IMR-90 (cell line): ENCODE measurements around the gene SLC39A11. TPM values are rescaled to one million over a fixed set of nuclear protein-coding genes. Genes with fewer than 3 reads are reported as not detected.

Experiments used
- ATAC-seq: fragments of 200-7000 bp; cut with Tn5 transposase; 2 replicates; pipeline ENCODE4 v1.9.1; 2020; ENCODE audit warnings: low read depth, mild to moderate bottlenecking, moderate library complexity
- BruUV-seq: library from RNA; stranded (reverse); fragments of 400-500 nt; replicated peaks from 2 replicates; lab custom pipeline; 2021; lab: Mats Ljungman, UMichigan
- CTCF ChIA-PET: fragments of 300-600 bp; formaldehyde crosslinking; extraction: SDS; loops from one replicate; lab custom pipeline; 2021; ENCODE audit warnings: antibody characterized with exemption; lab: Yijun Ruan, JAX
- POLR2A ChIA-PET: fragments of 300-600 bp; sonication (Branson Sonifier 250); formaldehyde crosslinking; loops from one replicate; lab custom pipeline; 2022; ENCODE audit warnings: antibody characterized with exemption; ENCODE audit not compliant: unreplicated experiment; lab: Charles Lee
- DNase-seq: peaks from one replicate; pipeline ENCODE4 v3.0.0; 2013
- H2AFZ ChIP-seq: replicated peaks from 2 replicates; pipeline ENCODE3; 2013; ENCODE audit warnings: low read length, mild to moderate bottlenecking; ENCODE audit not compliant: poor library complexity
- H2AK5ac ChIP-seq: 2 replicates; pipeline ENCODE4 v1.6.1; 2013; ENCODE audit warnings: low read depth, low read length, inconsistent platforms
- H2AK9ac ChIP-seq: replicated peaks from 2 replicates; pipeline ENCODE3; 2013; ENCODE audit warnings: mild to moderate bottlenecking, low read depth, low read length, moderate library complexity; ENCODE audit not compliant: poor library complexity
- H2BK120ac ChIP-seq: 2 replicates; pipeline ENCODE4 v1.6.1; 2013; ENCODE audit warnings: low read depth, low read length, inconsistent platforms
- H2BK15ac ChIP-seq: 3 replicates; pipeline ENCODE4 v1.6.1; 2013; ENCODE audit warnings: low read depth, low read length, inconsistent platforms
- H2BK20ac ChIP-seq: 2 replicates; pipeline ENCODE4 v1.6.1; 2013; ENCODE audit warnings: low read depth, mild to moderate bottlenecking, inconsistent platforms, low read length, moderate library complexity
- H2BK5ac ChIP-seq: 2 replicates; pipeline ENCODE4 v1.6.1; 2013; ENCODE audit warnings: mild to moderate bottlenecking, low read depth, low read length, inconsistent platforms; ENCODE audit not compliant: poor library complexity, severe bottlenecking
- H3K14ac ChIP-seq: replicated peaks from 2 replicates; pipeline ENCODE4 v1.6.1; 2013; ENCODE audit warnings: low read depth, low read length, inconsistent platforms
- H3K18ac ChIP-seq: 2 replicates; pipeline ENCODE4 v1.6.1; 2013; ENCODE audit warnings: low read depth, low read length, control low read depth
- H3K23ac ChIP-seq: 2 replicates; pipeline ENCODE4 v1.6.1; 2013; ENCODE audit warnings: low read depth, low read length, inconsistent platforms
- H3K27ac ChIP-seq: 2 replicates; pipeline ENCODE4 v1.5.1; 2013; ENCODE audit warnings: mild to moderate bottlenecking, control low read depth, low read length; ENCODE audit not compliant: insufficient read depth
- H3K27me3 ChIP-seq: 2 replicates; pipeline ENCODE4 v1.6.1; 2013; ENCODE audit warnings: low read length; ENCODE audit not compliant: control insufficient read depth, insufficient read depth
- H3K36me3 ChIP-seq: 2 replicates; pipeline ENCODE4 v1.6.1; 2013; ENCODE audit warnings: low read length, mixed read lengths; ENCODE audit not compliant: control insufficient read depth, insufficient read depth
- H3K4ac ChIP-seq: 2 replicates; pipeline ENCODE4 v1.6.1; 2013; ENCODE audit warnings: low read depth, low read length, inconsistent platforms
- H3K4me1 ChIP-seq: 2 replicates; pipeline ENCODE4 v1.6.1; 2013; ENCODE audit warnings: low read length, mixed read lengths; ENCODE audit not compliant: control insufficient read depth, insufficient read depth
- H3K4me2 ChIP-seq: 2 replicates; pipeline ENCODE4 v1.6.1; 2013; ENCODE audit warnings: low read depth, mild to moderate bottlenecking, control low read depth, low read length, moderate library complexity
- H3K4me3 ChIP-seq: 2 replicates; pipeline ENCODE4 v1.5.1; 2013; ENCODE audit warnings: low read depth, mild to moderate bottlenecking, control low read depth, low read length, moderate library complexity; ENCODE audit not compliant: insufficient read depth
- H3K56ac ChIP-seq: 2 replicates; pipeline ENCODE4 v1.6.1; 2013; ENCODE audit warnings: low read length, inconsistent platforms; ENCODE audit not compliant: insufficient read depth; ENCODE audit errors: extremely low read depth
- H3K79me1 ChIP-seq, 2 experiments: 2 replicates each; pipeline ENCODE4 v1.6.1; 2013; ENCODE audit warnings: low read length in 2 of 2, inconsistent platforms in 1 of 2, low read depth in 1 of 2
- H3K9ac ChIP-seq: 2 replicates; pipeline ENCODE4 v1.6.1; 2013; ENCODE audit warnings: low read depth, low read length, control low read depth
- H3K9me1 ChIP-seq: 2 replicates; pipeline ENCODE4 v1.6.1; 2013; ENCODE audit warnings: low read length, inconsistent platforms; ENCODE audit not compliant: insufficient read depth
- H3K9me3 ChIP-seq: 2 replicates; pipeline ENCODE4 v1.6.1; 2013; ENCODE audit warnings: low read length; ENCODE audit not compliant: control insufficient read depth, insufficient read depth
- H4K20me1 ChIP-seq: 2 replicates; pipeline ENCODE4 v1.6.1; 2013; ENCODE audit warnings: low read length, inconsistent platforms; ENCODE audit not compliant: insufficient read depth
- H4K5ac ChIP-seq: 2 replicates; pipeline ENCODE4 v1.6.1; 2013; ENCODE audit warnings: mild to moderate bottlenecking, low read depth, low read length, control low read depth
- H4K8ac ChIP-seq, 2 experiments: 2 replicates each; pipeline ENCODE4 v1.6.1; 2013; ENCODE audit warnings: low read depth in 2 of 2, low read length in 2 of 2, control low read depth in 1 of 2, inconsistent platforms in 1 of 2
- H4K91ac ChIP-seq: 2 replicates; pipeline ENCODE4 v1.6.1; 2013; ENCODE audit warnings: low read depth, low read length, inconsistent platforms; ENCODE audit not compliant: insufficient read depth
- BHLHE40 ChIP-seq: fragments of 150-350 bp; IDR thresholded peaks from 2 replicates; pipeline ENCODE4 v1.6.1; 2016; ENCODE audit warnings: mild to moderate bottlenecking, low read depth, low read length
- CEBPB ChIP-seq: IDR thresholded peaks from 2 replicates; pipeline ENCODE4 v1.6.1; 2012; ENCODE audit warnings: low read depth, low read length, improper control_type of control experiment
- CTCF ChIP-seq: conservative IDR thresholded peaks from 2 replicates; pipeline ENCODE4 v1.5.1; 2012; ENCODE audit warnings: mild to moderate bottlenecking, low read depth, low read length, improper control_type of control experiment
- MAFK ChIP-seq: IDR thresholded peaks from 2 replicates; pipeline ENCODE4 v1.6.1; 2012; ENCODE audit warnings: low read depth, low read length, improper control_type of control experiment
- MAZ ChIP-seq: IDR thresholded peaks from 2 replicates; pipeline ENCODE4 v1.6.1; 2012; ENCODE audit warnings: low read depth, mild to moderate bottlenecking, low read length, improper control_type of control experiment, moderate library complexity, borderline replicate concordance
- POLR2A ChIP-seq: IDR thresholded peaks from 2 replicates; pipeline ENCODE4 v1.6.1; 2012; ENCODE audit warnings: mild to moderate bottlenecking, low read depth, low read length
- RCOR1 ChIP-seq: IDR thresholded peaks from 2 replicates; pipeline ENCODE4 v1.6.1; 2012; ENCODE audit warnings: mild to moderate bottlenecking, low read length, improper control_type of control experiment; ENCODE audit not compliant: insufficient replicate concordance
- WGBS, 2 experiments: methylation state at CpG; one replicate each; pipeline versions ENCODE4 v1.1.5 to v1.1.7; 2013; ENCODE audit warnings: missing lambda C conversion rate in 2 of 2; ENCODE audit not compliant: insufficient read length in 1 of 2; ENCODE audit errors: extremely low coverage in 2 of 2; 5-methylcytosine and 5-hydroxymethylcytosine counted together
- dilution Hi-C: fragments of 300-500 bp; cut with HindIII; formaldehyde crosslinking; loops from one replicate; pipeline ENCODE4 v1.14.3; 2018; ENCODE audit warnings: low sequenced_read_pairs; ENCODE audit not compliant: unreplicated experiment
- in situ Hi-C: fragments of 300-500 bp; cut with MboI; formaldehyde crosslinking; loops from 3 replicates; pipeline ENCODE4 v1.14.3; 2019; ENCODE audit warnings: low sequenced_read_pairs, inconsistent platforms, mixed read lengths
- intact Hi-C: fragments of 100-400 bp; cut with micrococcal nuclease; formaldehyde crosslinking; loops from 2 replicates; pipeline ENCODE4 v1.10.0; 2022
- polyA plus RNA-seq, 3 experiments: library from polyadenylated mRNA; depleted of rRNA; stranded (reverse); fragments of >200 nt; gene quantifications; 2 replicates each; pipeline ENCODE4 v1.2.3, GENCODE V29; 2012; ENCODE audit warnings: low replicate concordance in 1 of 3
- total RNA-seq: library from RNA; depleted of rRNA; stranded (reverse); fragments of >200 nt; gene quantifications from 2 replicates; pipeline ENCODE4 v1.2.3, GENCODE V29; 2012

Gene SLC39A11
- total and polyA plus RNA-seq, 2 of the 4 experiments (the other 2 are of a cell fraction) = 8.8 to 14.3 TPM

GRCh38 chr17:72602517-72603419 is 489.7 kb downstream of the SLC39A11 start:
- Histone ChIP-seq H2BK120ac (peak overlapping the region; percentile 67), H3K18ac (peak overlapping the region; percentile 58; the same call in 1 of the 2 replicates), H3K23ac (peak overlapping the region; percentile 3; the same call in 1 of the 2 replicates), H2AFZ (peak overlapping the region; percentile 67), H3K4me3 (no peak overlapping the region), H3K4me1 (peaks cover 16% of the 10 kb centered on the region), H3K4ac (peak overlapping the region; percentile 70), H2BK15ac (0 out of 3 replicates have a peak overlapping the region, but pooled peaks have one; percentile 15), H2AK5ac (peak overlapping the region; percentile 81), H2BK20ac (peak overlapping the region; percentile 61; the same call in 1 of the 2 replicates), H3K9ac (no peak overlapping the region), H3K56ac (no peak overlapping the region), H3K4me2 (peak overlapping the region; percentile 74), H4K91ac (peak overlapping the region; percentile 63), H4K8ac (peak overlapping the region in 1 of 2 experiments; percentile 75; a peak in 2 of 4 replicates), H4K20me1 (peaks cover 3% of the 10 kb centered on the region; the same call in 1 of the 2 replicates), H3K14ac (peak overlapping the region; percentile 48; the same call in 1 of the 2 replicates), H4K5ac (peak overlapping the region; percentile 52), H3K27me3 (no peaks in the 10 kb centered on the region), H2BK5ac (peak overlapping the region; percentile 35), H3K9me3 (no peaks in the 10 kb centered on the region), H3K9me1 (peaks cover 12% of the 10 kb centered on the region), H2AK9ac (peak overlapping the region; percentile 1), H3K27ac (peak overlapping the region; percentile 13), H3K79me1 (no peaks in the 10 kb centered on the region), H3K36me3 (no peaks in the 10 kb centered on the region)
- intact Hi-C loops (no loop called here), dilution Hi-C loops (no loop called here), in situ Hi-C loops (no loop called here)
- ChIA-PET CTCF (interaction anchor here (0.6 to 1.0 kb wide), 2 partner anchors 8 to 64 kb away, joined by 3 to 4 read pairs; no protein-coding TSS in a partner anchor), POLR2A (interaction anchor here (0.6 to 0.7 kb wide), 2 partner anchors 10 to 557 kb away, joined by 3 to 7 read pairs; no protein-coding TSS in a partner anchor)
- no TSS peak for BruUV-seq
- TF ChIP-seq CTCF (peak; percentile 24; the same call in 1 of the 2 replicates), BHLHE40 (peak; percentile 37; the same call in 1 of the 2 replicates), CEBPB (peak; percentile 44; the same call in 1 of the 2 replicates), RCOR1 (no peak), POLR2A (no peak), MAZ (peak; percentile 12; the same call in 1 of the 2 replicates), MAFK (peak; percentile 76)
- ATAC-seq = peak; percentile 54
- WGBS, 2 experiments = 75% methylated on average over 2 of the region's 12 CpGs; no CpG with 5 or more reads in 1 of the 2 experiments
- DNase-seq = peak; percentile 73
